Glutamatergic neuron (in vitro differentiated cells): Measurements from ENCODE around the gene DHX58. TPM values are rescaled to one million over a fixed set of nuclear protein-coding genes. Genes with fewer than 3 reads are reported as not detected.
A peak's percentile ranks its signal among the peaks of the same experiment; 100 is the strongest.

Experiments used
- DNase-seq: peaks from one replicate; pipeline ENCODE4 v3.0.0; 2022
- H3K27ac Mint-ChIP-seq: one replicate; pipeline ENCODE4 v1.8.0; 2020; ENCODE audit warnings: mild to moderate bottlenecking, mixed read lengths, inconsistent platforms; ENCODE audit not compliant: unreplicated experiment
- H3K27me3 Mint-ChIP-seq: one replicate; pipeline ENCODE4 v1.8.0; 2020; ENCODE audit warnings: mild to moderate bottlenecking, moderate library complexity, mixed read lengths, inconsistent platforms; ENCODE audit not compliant: unreplicated experiment
- H3K36me3 Mint-ChIP-seq: one replicate; pipeline ENCODE4 v1.8.0; 2020; ENCODE audit warnings: mild to moderate bottlenecking, mixed read lengths, inconsistent platforms; ENCODE audit not compliant: unreplicated experiment
- H3K4me1 Mint-ChIP-seq: one replicate; pipeline ENCODE4 v1.8.0; 2020; ENCODE audit warnings: mild to moderate bottlenecking, low read depth, mixed read lengths, inconsistent platforms; ENCODE audit not compliant: unreplicated experiment
- H3K4me3 Mint-ChIP-seq: one replicate; pipeline ENCODE4 v1.8.0; 2020; ENCODE audit warnings: mild to moderate bottlenecking, mixed read lengths, inconsistent platforms; ENCODE audit not compliant: unreplicated experiment
- H3K9me3 Mint-ChIP-seq: one replicate; pipeline ENCODE4 v1.8.0; 2020; ENCODE audit warnings: mild to moderate bottlenecking, moderate library complexity, mixed read lengths, inconsistent platforms; ENCODE audit not compliant: unreplicated experiment
- CTCF ChIP-seq: fragments of 200-600 bp; sonication (generic); IDR thresholded peaks from one replicate; pipeline ENCODE4 v1.5.0; 2021; ENCODE audit not compliant: partially characterized antibody, unreplicated experiment
- total RNA-seq: library from RNA; stranded (reverse); fragmentation: NEBNext Ultra II Directional; extraction: Animal tissue kit (Norgen Biotek cat#: 25700); gene quantifications from one replicate; pipeline ENCODE4 v1.2.1, GENCODE V29; 2021; ENCODE audit not compliant: unreplicated experiment

Gene DHX58
- total RNA-seq, 1 donor from 2014 or later = 0.42 TPM

GRCh38 chr17:42124256-42124655 lies 11.7 kb upstream of the DHX58 start:
- peaks cover 7% of the 10 kb centered on the region for H3K9me3 Mint-ChIP-seq
- peaks cover 8% of the 10 kb centered on the region for H3K27me3 Mint-ChIP-seq
- peaks cover 21% of the 10 kb centered on the region for H3K4me1 Mint-ChIP-seq
- TF ChIP-seq CTCF = no peak
- H3K27ac Mint-ChIP-seq = no peak overlapping the region
- H3K36me3 Mint-ChIP-seq = no peaks in the 10 kb centered on the region
- DNase-seq = no peak
- no peak overlapping the region for H3K4me3 Mint-ChIP-seq

GRCh38 chr17:42122371-42123303 lies 10.1 kb upstream of the DHX58 start, which contains the start of gene HSPB9:
Gene HSPB9 (plus strand): TSS chr17:42122804. CDS start chr17:42122851, 47 bp downstream.
- Mint-ChIP-seq H3K4me1 (peaks cover 24% of the 10 kb centered on the region), H3K9me3 (peaks cover 7% of the 10 kb centered on the region), H3K36me3 (no peaks in the 10 kb centered on the region), H3K27me3 (peaks cover 8% of the 10 kb centered on the region), H3K27ac (peak within 1 kb of the TSS; percentile 98), H3K4me3 (peak within 1 kb of the TSS; percentile 74)
- TF ChIP-seq CTCF = no peak
- peak; percentile 94 for DNase-seq

GRCh38 chr17:42120770-42121769 lies 8.6 kb upstream of the DHX58 start, which contains the start of gene KAT2A:
Gene KAT2A (minus strand): TSS chr17:42121367. CDS start chr17:42121304, 63 bp downstream.
- Mint-ChIP-seq H3K9me3 (peaks cover 8% of the 10 kb centered on the region), H3K4me3 (peak within 1 kb of the TSS; percentile 74), H3K36me3 (no peaks in the 10 kb centered on the region), H3K27ac (peak within 1 kb of the TSS; percentile 98), H3K4me1 (peaks cover 24% of the 10 kb centered on the region), H3K27me3 (peaks cover 8% of the 10 kb centered on the region)
- DNase-seq = peak; percentile 84
- no peak for TF ChIP-seq CTCF

GRCh38 chr17:42120161-42120769 lies 7.8 kb upstream of the DHX58 start:
- Mint-ChIP-seq H3K9me3 (peaks cover 9% of the 10 kb centered on the region), H3K27me3 (peaks cover 8% of the 10 kb centered on the region), H3K36me3 (no peaks in the 10 kb centered on the region), H3K4me1 (peaks cover 24% of the 10 kb centered on the region), H3K4me3 (peak overlapping the region; percentile 74), H3K27ac (peak overlapping the region; percentile 55)
- DNase-seq = no peak
- TF ChIP-seq CTCF = no peak
